HG02870 (cell line): ENCODE measurements around the gene METTL22.

Experiments used
- ATAC-seq: cut with Tn5 transposase; IDR thresholded peaks from one replicate; pipeline ENCODE4 v1.9.1; 2021; ENCODE audit warnings: mild to moderate bottlenecking, moderate library complexity; ENCODE audit not compliant: unreplicated experiment

METTL22 gene

GRCh38 chr16:8686031-8686621, 64.6 kb downstream of the METTL22 start:
- no peak for ATAC-seq

- ATAC-seq: no peak
Measured at GRCh38 chr16:8686879-8687278, 65.4 kb downstream of the METTL22 start.

- ATAC-seq: no peak
Measured at GRCh38 chr16:8689686-8690085, 68.2 kb downstream of the METTL22 start.

GRCh38 chr16:8691728-8692127, 70.2 kb downstream of the METTL22 start:
- ATAC-seq: no peak

- ATAC-seq: no peak
Measured at GRCh38 chr16:8694795-8695728, 73.6 kb downstream of the METTL22 start.

GRCh38 chr16:8696880-8697279, 75.4 kb downstream of the METTL22 start:
- ATAC-seq: no peak

GRCh38 chr16:8697965-8698364, 76.5 kb downstream of the METTL22 start:
- ATAC-seq: no peak
